NB4 (cell line): ENCODE results near the gene NDUFB10.
"Not testable (repeated sequence)": the region's sequence is repeated elsewhere in the genome, so short reads cannot be mapped to it uniquely, and the experiment has no call there.

Experiments
- DNase-seq: peaks from one replicate; pipeline ENCODE4 v3.0.0; 2010; ENCODE audit warnings: low read depth
- H3K4me3 ChIP-seq: one replicate; pipeline ENCODE4 v1.5.1; 2011; ENCODE audit warnings: mild to moderate bottlenecking, low read depth, low read length, moderate library complexity
- CTCF ChIP-seq: IDR thresholded peaks from one replicate; pipeline ENCODE4 v1.5.1; 2012; ENCODE audit warnings: low read depth, low read length
- MAX ChIP-seq: IDR thresholded peaks from 2 replicates; pipeline ENCODE4 v1.6.1; 2011; ENCODE audit warnings: low read depth, low read length
- MYC ChIP-seq: IDR thresholded peaks from 2 replicates; pipeline ENCODE4 v1.6.1; 2011; ENCODE audit warnings: low read depth, low read length
- POLR2A ChIP-seq: IDR thresholded peaks from 2 replicates; pipeline ENCODE4 v1.6.1; 2011; ENCODE audit warnings: mild to moderate bottlenecking; ENCODE audit not compliant: insufficient read length; ENCODE audit errors: extremely low read depth

Gene NDUFB10

DNA sequence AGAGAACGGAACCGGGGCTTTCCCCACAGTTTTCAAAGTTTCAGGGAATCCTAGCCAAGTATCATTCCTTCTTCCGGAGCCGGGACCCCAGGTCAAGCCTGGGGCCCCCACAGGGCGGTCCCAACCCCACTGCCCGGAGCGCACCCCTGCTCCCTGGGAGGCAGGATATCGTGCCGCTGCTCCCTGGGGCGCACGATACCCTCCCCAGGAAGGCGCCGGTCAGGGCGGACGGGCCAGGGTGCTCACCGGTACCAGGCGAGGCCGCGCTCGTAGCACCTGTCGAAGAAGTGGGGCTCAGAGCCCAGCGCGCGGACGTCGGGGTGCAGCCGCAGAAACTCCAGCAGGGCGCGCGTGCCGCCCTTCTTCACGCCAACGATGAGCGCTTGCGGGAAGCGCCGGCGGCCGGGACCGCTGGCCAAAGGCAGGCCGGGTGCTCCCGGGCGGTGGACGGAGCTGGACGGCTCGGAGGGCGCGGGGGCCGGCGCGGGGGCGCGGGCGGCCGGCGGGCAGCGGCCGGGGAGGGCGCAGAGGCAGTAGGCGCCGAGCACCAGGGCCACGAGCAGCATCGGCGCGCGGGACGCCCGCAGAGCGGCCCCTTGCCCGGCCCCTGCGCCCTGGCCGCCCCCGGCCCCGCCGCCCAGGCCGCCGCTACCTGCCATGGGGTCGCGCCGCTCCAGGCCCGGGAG, 41.5 kb upstream of the NDUFB10 start:
- no peak for TF ChIP-seq POLR2A
- no peak for TF ChIP-seq CTCF
- no peak for TF ChIP-seq MAX
- no peak for TF ChIP-seq MYC
- no peak for DNase-seq
- H3K4me3 ChIP-seq, result no peak overlapping the region

- TF ChIP-seq MAX, result no peak
- no peak for TF ChIP-seq MYC
- TF ChIP-seq POLR2A, result no peak
- no peak for TF ChIP-seq CTCF
- DNase-seq, result no peak
- H3K4me3 ChIP-seq, result no peak within 1 kb of the TSS
Observed at GRCh38 chr16:1918351-1919326, 40.7 kb upstream of the NDUFB10 start, which contains the start of gene HS3ST6. TSS of gene HS3ST6 (minus strand) at chr16:1918415. CDS start at chr16:1918323, 92 bp downstream.

DNA sequence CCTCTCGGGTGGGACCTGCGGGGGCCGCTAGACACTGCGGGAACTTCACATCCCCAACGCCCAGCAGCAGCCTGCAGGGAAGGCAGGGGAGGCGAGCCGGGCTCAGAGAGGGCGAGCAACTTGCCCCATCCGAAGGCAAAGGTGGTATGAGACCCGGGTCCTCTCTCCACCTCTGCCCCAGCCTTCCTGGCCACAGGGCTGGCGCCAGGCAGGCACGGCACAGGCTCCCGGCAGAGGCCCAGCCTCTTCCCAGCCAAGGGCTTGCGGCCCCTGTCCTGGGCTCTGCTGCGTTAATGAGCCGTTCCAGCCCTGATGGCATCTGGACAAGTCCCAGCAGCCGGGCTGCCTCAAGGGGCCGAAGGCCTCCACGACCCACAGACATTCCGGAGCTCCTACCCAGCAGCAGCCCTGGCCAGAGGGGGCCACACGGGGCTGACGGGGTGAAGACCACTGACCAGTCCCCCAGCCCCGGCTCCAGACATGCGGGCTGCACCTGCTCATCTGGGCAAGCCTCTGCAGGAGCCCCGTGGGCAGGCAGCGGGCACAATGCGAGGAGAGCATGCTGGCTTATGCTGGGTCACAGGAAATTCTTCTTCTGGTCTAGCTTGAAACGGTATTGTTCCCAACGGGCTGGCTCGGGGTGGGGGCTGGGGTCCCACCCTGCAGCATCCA, 39.9 kb upstream of the NDUFB10 start:
- no peak for DNase-seq
- no peak for TF ChIP-seq POLR2A
- no peak for TF ChIP-seq CTCF
- no peak for TF ChIP-seq MAX
- H3K4me3 ChIP-seq, result no peak overlapping the region

DNA sequence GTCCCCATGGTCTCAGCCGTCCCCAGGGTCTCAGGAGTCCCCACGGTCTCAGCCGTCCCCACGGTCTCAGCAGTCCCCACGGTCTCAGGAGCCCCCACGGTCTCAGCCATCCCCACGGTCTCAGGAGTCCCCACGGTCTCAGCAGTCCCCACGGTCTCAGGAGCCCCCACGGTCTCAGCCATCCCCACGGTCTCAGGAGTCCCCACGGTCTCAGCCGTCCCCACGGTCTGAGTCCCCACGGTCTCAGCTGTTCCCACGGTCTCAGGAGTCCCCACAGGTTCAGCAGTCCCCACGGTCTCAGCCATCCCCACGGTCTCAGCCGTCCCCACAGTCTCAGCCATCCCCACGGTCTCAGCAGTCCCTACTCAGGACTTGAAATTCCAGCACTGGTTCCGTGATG, 39.2 kb upstream of the NDUFB10 start:
- H3K4me3 ChIP-seq, DNase-seq: not testable (repeated sequence)

DNA sequence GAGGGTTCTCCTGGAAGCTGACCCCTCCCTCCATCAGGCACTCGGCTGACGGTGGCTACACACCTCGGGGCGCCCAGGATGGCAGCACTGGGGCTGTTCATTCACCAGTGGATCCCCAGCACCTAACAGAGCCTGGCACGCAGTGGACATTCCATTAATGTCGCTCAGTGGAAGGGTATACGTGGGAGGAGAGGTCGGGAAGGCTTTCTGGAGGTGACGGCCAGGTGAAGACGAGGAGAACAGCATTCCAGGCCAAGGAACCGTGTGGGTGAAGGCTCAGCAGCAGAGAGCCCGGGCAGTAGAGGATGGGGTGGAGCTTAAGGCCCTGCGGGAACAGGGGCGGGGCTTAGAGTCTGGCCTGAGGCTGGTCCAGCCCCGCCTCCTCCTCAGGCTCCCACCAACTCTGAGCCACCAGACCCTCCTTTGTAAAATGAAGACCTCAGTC, 38.6 kb upstream of the NDUFB10 start:
- TF ChIP-seq POLR2A (no peak), CTCF (no peak), MYC (no peak), MAX (no peak)
- no peak overlapping the region for H3K4me3 ChIP-seq
- peak; percentile 70 for DNase-seq

GRCh38 chr16:1922357-1922756, 37.0 kb upstream of the NDUFB10 start:
- no peak for TF ChIP-seq POLR2A
- no peak overlapping the region for H3K4me3 ChIP-seq
- DNase-seq, result no peak
